ENCODE results near the gene HAGHL. TPM values are rescaled to one million over a fixed set of nuclear protein-coding genes. Genes with fewer than 3 reads are reported as not detected.

HAGHL gene
- total and polyA plus RNA-seq, 10 donors, result 7.7 to 75.8 (median 20.3) TPM

DNA sequence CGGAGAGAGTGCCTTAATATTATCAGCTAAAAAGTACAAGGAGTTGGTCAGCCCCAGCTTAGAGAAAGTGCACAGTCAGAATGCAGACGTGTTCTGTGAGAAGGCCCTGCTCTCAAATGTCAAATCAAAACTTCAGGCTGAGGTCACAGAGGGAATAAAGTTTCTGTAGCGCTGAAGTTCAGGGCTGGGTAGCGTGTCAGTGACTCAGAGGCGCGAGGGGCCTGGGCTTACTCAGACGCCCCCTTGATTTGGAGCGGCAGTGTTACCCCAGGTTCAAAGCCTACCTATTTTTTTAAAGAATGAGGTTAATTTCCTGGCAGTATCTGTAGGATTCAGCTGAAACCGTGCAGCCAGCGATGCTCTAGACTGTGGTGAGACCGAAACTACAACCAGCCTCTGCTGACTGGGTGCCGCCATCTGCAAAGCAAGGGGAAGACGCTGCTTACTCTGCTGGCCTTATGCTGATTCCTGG, 9.1 kb downstream of the HAGHL start:
- intact Hi-C loops (cut with DNase I; ENCODE audit: low total_unique reads), result no loop called here
- H3K4me3 ChIP-seq, result no peak overlapping the region
- peaks cover 0 to 86% (median 62%) of the 10 kb centered on the region in 6 donors for H3K36me3 ChIP-seq
- 61 to 84% (median 80%) methylated on average over 13 of the region's 13 CpGs for WGBS, 5 donors
- no peak for DNase-seq
- H3K27me3 ChIP-seq (replicated peaks in 1 of 7), result no peaks in the 10 kb centered on the region
- TF ChIP-seq POLR2A (IDR thresholded peaks at IDR 0.05) (no peak), POLR2AphosphoS5 (IDR thresholded peaks at IDR 0.05) (no peak)
- TF ChIP-seq, protein P1, sequence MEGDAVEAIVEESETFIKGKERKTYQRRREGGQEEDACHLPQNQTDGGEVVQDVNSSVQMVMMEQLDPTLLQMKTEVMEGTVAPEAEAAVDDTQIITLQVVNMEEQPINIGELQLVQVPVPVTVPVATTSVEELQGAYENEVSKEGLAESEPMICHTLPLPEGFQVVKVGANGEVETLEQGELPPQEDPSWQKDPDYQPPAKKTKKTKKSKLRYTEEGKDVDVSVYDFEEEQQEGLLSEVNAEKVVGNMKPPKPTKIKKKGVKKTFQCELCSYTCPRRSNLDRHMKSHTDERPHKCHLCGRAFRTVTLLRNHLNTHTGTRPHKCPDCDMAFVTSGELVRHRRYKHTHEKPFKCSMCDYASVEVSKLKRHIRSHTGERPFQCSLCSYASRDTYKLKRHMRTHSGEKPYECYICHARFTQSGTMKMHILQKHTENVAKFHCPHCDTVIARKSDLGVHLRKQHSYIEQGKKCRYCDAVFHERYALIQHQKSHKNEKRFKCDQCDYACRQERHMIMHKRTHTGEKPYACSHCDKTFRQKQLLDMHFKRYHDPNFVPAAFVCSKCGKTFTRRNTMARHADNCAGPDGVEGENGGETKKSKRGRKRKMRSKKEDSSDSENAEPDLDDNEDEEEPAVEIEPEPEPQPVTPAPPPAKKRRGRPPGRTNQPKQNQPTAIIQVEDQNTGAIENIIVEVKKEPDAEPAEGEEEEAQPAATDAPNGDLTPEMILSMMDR (IDR thresholded peaks at IDR 0.05 in 8 of 11, conservative IDR thresholded peaks at IDR 0.05 in 3 of 11), result no peak
- peaks cover 9 to 45% (median 18%) of the 10 kb centered on the region in 6 donors for H3K4me1 ChIP-seq
- H3K9me3 ChIP-seq, result no peaks in the 10 kb centered on the region
- peak overlapping the region in 3 of 8 donors; percentile 75 to 89 (median 84) for H3K27ac ChIP-seq

DNA sequence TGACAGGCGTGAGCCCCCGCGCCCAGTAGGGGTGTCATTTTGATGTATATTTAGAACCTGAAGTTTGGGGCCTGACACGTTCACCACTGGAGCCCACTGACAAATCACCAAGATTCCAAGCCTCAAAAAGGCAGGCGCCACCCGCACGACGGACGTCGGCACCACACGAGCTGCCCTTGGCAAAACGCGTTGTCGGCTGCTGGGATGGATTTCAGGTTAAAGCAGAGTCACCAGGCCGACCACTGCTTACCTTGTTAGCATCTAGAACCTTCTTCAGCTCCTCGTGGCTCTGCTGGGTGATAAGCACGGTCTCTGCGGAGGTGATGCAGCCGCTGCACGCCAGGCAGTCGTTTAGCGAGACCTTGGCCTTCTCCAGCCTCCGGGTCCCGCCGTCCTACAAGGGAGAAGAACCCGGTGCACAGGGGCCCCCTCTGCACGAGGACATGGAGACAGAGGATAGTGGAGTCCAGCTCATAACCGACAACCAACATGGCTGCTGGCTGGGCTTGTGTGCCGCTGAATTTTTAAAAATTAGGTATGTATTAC, 10.1 kb downstream of the HAGHL start:
- peak; percentile 73 for DNase-seq
- intact Hi-C loops (cut with DNase I; ENCODE audit: low total_unique reads), result no loop called here
- 94 to 96% (median 95%) methylated on average over 11 to 29 of the region's 29 CpGs for WGBS, 5 donors

GRCh38 chr16:739560-740458, 12.9 kb downstream of the HAGHL start:
- H3K4me1 ChIP-seq, result peaks cover 14 to 50% (median 24%) of the 10 kb centered on the region in 6 donors
- WGBS, 5 donors, result 51 to 78% (median 54%) methylated on average over 20 to 38 of the region's 38 CpGs
- TF ChIP-seq, protein P1 (IDR thresholded peaks at IDR 0.05 in 8 of 11, conservative IDR thresholded peaks at IDR 0.05 in 3 of 11), result no peak
- TF ChIP-seq POLR2A (IDR thresholded peaks at IDR 0.05) (no peak), POLR2AphosphoS5 (IDR thresholded peaks at IDR 0.05) (no peak)
- peak overlapping the region; percentile 81 to 97 (median 91) for H3K4me3 ChIP-seq
- peak; percentile 76 for DNase-seq
- H3K27me3 ChIP-seq (replicated peaks in 1 of 7), result peaks cover 0 to 18% (median 0%) of the 10 kb centered on the region in 7 donors
- no peaks in the 10 kb centered on the region for H3K9me3 ChIP-seq
- intact Hi-C loops (cut with DNase I; ENCODE audit: low total_unique reads), result no loop called here
- H3K27ac ChIP-seq, result peak overlapping the region in 4 of 8 donors; percentile 77 to 89 (median 84)
- peaks cover 0 to 48% (median 33%) of the 10 kb centered on the region in 6 donors for H3K36me3 ChIP-seq

More for the DNA sequence above, 10.1 kb downstream of the HAGHL start:
- TF ChIP-seq POLR2AphosphoS5 (IDR thresholded peaks at IDR 0.05) (no peak), POLR2A (IDR thresholded peaks at IDR 0.05) (no peak)
- TF ChIP-seq, protein P1 (IDR thresholded peaks at IDR 0.05 in 8 of 11, conservative IDR thresholded peaks at IDR 0.05 in 3 of 11), result no peak
- Histone ChIP-seq H3K9me3 (no peaks in the 10 kb centered on the region), H3K27me3 (replicated peaks in 1 of 7) (peaks cover 0 to under 1% (median 0%) of the 10 kb centered on the region in 7 donors), H3K4me1 (peaks cover 14 to 50% (median 24%) of the 10 kb centered on the region in 6 donors), H3K36me3 (peaks cover 0 to 76% (median 58%) of the 10 kb centered on the region in 6 donors), H3K27ac (peak overlapping the region in 4 of 8 donors; percentile 53 to 89 (median 80)), H3K4me3 (peak overlapping the region in 1 of 8 donors; percentile 49)

Data from spleen (tissue), 11 donors.